ENCODE results near the gene PTS. TPM values are rescaled to one million over a fixed set of nuclear protein-coding genes. Genes with fewer than 3 reads are reported as not detected.

Gene PTS
- total RNA-seq, 1 donor from 2014 or later: 44.5 TPM

DNA sequence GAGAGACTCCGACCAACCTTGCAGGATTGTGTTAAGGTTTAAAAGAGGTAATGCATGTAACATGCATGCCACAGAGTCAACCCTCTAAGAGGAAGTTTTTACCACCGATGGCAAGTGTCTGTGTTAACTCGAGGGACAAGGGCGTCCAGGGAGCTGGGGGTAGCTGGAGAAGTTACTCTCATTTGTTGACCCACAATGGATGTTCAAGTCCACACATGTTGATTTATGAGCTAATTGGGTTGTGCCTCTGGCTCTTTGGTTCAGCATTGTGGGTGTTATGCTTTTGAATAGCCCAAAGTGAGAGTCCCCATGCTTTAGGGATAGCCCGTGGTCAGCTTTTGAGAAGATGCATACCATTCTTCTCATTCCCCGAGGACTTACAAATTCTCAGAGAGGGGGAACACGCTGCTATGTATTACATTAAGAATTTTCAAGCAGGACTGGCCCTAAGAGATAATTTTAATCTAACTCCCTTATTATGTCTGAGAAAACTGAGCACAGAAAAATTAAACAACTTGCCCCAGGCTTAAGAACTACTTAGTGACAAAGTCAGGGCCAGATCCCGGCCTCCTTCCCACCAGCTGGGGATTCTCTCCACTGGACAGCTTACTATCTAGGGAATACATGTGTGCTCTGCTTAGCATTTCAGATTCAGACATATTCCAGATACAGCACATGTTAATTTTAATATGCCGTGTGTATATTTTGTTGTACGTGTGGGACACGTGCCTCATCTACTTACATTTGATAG is 39.6 kb downstream of the PTS start:
- DNase-seq (ENCODE audit: low spot score): no peak

DNA sequence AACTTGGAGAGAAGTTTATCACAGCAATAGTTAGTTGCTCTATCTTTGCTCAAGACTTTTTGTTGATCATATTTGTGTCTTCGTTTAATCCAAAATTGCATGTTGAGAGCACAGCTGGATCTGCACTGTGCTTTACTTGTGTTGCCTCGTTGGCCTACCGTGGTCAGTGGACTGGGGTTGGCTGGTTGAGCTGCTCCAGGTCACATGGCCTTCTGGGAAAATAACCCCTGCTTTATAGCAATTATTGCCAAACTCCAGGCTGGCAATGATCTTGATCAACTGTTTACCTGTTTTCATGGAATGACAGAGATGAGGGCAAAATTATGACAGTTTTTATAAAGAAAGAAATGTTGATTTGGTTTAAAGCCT is 40.2 kb downstream of the PTS start:
- no peak for DNase-seq (ENCODE audit: low spot score)

DNA sequence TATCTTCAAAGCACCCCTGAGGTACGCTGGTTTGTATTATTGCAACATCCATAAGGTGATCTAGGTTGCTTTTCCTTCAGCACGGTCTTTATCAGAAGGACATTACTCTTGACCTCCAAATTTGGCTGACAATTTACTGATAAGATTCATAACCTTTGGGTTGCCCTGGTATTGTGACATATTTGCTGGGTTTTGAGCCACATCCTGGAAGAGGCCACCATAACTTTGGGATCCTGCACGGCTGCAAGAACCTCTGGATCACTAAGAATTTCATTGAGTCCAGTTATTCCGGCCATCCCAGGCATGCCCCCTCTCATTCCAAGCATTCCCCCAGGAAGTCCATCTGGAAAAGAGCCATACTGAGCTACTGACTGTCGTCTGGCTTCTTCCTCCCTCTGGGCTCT is 41.0 kb downstream of the PTS start:
- no peak for DNase-seq (ENCODE audit: low spot score)

DNA sequence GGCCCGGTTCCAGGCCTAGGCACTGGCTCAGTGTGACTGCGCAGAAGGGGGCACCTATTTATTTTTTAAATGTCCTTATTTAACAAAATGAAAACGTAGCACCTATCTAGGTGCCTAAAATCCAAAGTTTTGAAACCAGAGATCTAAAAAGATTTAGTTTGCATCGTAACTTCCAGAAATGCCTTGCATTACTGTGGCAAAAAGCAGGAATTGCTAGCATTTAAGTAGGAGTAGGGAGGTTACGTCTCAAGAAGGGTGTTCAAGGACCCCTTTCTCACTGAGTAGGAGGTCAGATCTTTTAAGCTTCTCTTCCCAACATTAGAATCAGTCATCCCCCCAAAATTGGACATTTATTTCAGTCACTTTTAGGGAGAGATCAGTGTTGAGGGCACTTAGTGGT is 42.2 kb downstream of the PTS start:
- no peak for DNase-seq (ENCODE audit: low spot score)

DNA sequence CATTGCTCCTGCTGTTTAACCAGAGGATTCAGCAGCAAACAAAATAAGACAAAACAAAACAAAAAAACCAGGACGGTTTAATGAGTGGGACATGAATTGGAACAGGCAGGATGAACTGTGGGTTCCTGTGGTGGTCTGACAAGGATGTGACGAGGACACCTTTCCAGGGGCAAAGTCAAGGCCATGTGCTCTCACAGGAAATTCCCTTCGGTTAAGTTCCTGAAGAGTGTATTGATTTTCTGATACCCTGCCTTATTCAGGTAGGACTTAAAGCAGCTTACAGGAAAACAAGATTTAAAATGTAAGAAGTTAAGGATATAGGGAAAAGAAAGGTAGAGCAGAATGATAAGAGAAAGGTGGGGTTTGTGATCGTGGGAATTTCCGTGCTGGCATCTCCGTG is 42.9 kb downstream of the PTS start:
- DNase-seq (ENCODE audit: low spot score): no peak

DNA sequence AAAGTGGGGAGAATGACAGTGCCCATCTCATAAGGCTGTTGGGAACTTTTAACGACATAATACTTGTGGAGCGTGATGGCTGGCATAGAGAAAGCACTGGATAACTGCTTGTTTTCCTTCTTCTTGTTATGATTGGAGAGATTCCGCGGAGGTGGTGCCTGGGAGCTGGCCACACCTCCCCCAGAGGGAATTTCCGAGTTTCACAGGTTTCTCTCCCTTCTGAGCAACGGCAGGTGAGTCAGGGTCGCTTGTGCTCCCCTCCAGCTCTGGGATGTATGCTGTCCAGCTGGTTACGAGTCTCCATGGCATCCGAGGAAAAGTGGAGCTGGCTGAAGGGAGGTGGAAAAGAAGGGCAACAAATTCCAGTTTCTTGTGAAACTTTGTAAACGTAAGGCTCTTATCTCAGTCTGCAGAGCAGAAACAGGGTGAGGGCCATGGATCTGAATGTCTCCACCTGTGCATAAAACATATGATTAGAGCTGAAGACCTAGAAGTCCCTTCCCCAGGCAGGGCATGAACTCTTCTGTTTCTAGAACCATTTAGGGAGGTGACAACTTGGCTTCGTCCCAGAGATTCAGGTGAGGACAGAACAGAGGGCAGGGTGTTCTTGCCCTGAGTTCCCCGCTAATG is 44.4 kb downstream of the PTS start:
- DNase-seq (ENCODE audit: low spot score): no peak

DNA sequence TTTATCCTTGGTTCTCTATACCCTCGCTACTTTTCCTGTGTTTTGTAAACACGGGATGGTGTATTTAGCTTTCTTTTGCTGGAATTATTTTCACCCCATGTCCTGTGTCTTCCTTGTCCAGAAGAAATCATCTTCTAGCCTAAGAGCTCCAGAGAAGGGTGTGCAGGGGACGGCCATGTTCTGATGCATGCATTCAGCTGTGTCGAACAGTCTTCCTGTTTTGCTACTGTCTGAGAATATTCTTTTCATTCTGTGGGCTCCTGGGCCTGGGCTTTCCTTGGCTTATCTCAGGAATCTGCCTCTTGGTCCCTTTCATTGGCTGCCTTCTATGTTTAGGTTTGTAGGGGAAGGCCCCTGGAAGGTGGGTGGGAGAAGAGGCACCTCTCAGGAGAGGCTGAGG is 45.0 kb downstream of the PTS start:
- no peak for DNase-seq (ENCODE audit: low spot score)

DNA sequence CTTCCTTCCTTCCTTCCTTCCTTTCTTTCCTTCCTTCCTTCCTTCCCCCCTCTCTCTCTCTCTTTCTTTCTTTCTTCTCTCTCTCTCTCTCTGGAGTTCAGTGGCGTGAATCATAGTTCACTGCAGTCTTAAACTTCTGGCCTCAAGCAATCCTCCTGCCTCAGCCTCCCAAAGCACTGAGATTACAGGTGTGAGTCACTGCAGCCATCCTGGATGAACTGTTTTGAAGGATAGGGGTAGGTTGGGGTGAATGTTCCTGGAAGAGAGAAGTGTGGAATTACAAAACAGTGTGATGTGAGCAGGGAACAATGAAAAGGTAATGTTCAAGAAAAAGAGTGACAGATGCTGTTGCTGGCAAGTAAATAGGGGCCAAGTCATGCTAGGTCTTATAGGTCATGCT is 46.8 kb downstream of the PTS start:
- DNase-seq (ENCODE audit: low spot score): no peak

DNA sequence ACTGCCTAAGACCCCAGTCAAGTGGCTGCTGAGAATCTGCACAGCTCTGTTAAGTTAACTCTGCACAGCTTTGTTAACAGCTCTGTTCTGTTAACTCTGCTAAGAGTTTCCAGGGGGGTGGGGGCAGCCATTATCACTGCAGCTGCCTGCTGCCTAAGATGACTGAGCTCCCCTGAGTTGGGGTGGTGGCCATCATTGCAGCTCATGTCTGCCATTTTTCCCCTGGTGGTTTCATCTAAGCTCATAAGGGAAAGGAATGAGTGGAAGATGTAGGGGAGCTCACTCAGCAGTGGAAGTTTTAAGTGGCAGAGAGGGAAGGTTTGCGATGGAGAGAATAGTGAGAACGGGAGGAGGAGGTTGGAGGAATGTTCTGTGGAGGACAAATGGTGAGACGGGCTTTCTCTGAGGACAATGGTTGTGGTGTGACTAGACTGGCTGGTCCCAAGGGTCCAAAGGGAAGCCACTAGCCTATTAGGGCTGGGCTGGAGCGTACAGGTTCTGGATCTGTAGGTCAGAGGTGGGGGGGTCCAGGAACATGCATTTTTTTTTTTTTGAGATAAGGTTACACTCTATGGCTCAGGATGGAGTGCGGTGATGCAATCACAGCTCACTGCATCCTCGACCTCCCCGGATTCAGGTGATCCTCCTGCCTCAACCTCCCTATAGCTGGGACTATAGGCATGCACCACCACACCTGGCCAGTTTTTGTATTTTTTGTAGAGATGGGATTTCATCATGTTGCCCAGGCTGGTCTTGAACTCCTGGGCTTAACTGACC is 48.0 kb downstream of the PTS start:
- DNase-seq (ENCODE audit: low spot score): no peak

DNA sequence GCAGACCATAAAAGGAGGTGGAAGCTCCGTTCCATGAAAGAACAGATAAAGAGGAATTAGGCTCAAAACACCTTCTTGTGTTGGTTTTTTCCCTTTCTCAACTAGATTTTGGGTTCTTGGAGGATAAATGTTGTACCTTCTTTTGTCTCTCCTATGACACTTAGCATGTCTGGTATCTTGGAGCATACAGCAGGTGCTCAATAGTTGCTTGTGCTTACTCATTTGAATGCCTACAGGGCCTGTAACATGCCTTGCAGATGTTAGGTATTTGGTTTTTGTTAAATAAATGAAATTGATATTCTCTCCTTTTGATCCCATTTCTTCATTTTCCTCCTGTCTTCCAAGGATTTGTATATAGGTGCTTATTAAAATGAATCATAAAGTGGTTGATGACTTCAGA is 50.8 kb downstream of the PTS start:
- no peak for DNase-seq (ENCODE audit: low spot score)

DNA sequence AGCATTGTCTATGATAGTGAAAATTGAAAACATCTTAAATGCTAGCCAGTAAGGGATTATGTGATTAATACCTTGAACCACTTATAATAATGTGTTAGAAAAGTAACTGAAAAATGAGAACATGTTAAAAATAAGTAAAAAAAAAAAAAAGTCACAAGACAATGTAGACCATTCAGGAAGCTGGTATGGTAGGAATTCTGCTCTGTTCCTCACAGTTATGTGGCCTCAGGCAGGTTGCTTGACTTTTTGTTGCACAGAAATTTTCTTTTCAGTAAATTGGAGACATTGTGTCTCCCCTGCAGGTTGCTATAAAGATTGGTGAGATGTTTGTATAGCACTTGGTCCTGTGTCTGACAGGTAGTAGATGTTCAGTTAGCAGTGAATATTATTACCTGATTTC is 51.7 kb downstream of the PTS start:
- DNase-seq (ENCODE audit: low spot score): no peak

DNA sequence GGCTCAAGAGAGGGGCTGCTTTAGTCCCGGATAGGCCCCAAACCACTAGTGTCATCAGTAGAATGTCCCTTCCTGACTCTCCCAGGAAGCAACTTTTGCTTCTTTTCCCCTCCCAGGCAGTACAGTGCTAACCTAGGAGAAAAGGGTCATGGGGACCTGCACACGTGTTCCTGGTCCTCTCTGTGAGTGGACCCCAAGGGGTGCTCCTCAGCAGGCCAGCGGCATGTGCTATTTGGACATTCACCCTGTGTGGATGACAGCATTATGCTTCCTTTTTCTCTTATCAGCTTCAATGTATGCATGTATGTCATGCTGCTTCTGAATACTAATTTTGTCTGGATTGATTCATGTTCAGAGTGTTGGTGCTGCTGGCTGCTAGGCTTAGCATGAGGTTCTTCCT is 52.6 kb downstream of the PTS start:
- no peak for DNase-seq (ENCODE audit: low spot score)

DNA sequence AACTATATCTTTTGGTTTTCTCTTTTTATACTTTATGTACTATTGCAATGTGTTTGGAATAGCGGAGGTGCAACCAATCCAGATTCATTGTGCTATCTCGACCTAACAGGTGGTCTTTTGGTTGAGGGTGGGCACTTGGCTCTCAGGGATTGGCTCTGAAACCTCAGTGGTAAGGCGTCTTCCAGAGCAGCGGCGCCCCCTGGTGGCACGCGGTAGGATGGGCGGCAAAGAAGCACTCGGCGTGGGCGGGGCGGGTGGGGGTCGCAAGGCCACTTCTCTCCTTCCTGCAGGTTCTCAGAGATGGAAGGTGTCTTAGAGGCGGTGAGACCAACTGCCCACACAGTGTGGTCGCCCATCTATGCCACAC is 53.7 kb downstream of the PTS start:
- peak; percentile 70 for DNase-seq (ENCODE audit: low spot score)

DNA sequence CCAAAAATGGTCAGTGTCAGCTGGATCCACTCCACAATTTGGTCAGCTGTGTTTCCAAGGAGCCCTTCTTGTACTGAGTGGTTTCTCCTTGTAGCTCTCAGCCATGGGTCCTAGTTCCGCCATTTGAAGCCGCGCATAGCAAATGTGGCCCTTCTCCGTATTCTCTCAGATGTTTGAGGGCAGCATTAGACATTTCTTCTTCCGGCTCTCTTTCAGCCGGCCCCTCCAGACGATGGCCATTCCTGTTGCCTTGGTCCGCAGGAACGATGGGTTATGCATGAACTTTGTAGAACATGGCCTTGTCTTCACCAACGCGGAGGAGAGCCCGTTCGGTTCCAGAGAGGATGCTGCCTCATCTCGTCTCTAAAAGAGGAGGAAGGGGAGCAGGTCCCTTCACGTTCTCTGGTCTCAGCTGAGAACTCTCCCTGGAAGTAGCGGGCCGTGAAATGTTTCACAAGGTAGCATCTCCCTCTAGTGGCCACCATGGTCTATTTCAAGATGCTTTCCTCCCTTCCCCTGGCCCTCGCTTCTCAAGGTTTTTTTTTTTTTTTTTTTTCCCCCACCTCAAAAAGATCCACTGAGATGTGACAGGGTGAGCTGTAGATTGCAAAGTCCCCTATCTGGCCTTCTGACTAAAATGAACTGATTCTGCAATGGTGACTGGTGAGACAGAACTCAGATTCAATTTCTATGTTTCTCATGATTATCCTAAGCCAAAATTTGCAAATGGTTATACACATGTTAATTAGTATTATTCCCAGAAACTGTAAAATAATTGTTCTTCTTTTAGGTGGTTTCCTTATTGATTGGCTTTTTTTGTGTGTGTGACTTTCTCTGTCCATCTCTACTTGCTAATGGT is 54.3 kb downstream of the PTS start:
- DNase-seq (ENCODE audit: low spot score): peak; percentile 81

DNA sequence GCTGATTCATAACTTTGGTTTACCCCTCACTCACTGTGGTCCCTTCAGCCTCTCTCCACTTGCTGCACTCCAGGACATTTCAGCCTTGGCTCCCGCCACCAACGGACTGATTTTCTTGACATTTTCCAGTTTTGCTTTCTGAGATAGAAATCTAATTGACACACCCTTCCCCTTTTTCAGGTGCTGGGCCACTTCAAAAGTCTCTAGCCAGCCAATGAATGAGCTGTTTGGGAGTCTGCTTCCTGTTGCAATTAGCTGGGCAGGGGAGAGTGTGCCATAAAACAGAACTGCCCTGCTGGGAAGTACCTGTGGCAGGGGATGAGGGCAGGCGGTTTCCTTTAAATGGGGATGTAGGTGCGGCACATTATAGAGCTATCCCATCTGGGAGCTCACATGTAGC is 55.5 kb downstream of the PTS start:
- DNase-seq (ENCODE audit: low spot score): no peak

Other genes with a start within 250 kb of the PTS start
- 35.6 TPM for gene DLAT, start 201.0 kb upstream of the PTS start, total RNA-seq
- gene PIH1D2, start 152.4 kb upstream of the PTS start, total RNA-seq: 3.4 TPM
- 16.4 TPM for gene NKAPD1, start 152.1 kb upstream of the PTS start, total RNA-seq
- gene TIMM8B, start 139.7 kb upstream of the PTS start, total RNA-seq: 54.8 TPM
- gene SDHD, start 139.6 kb upstream of the PTS start, total RNA-seq: 113 TPM
- gene IL18, start 62.3 kb upstream of the PTS start, total RNA-seq: 20.0 TPM
- gene TEX12, start 59.1 kb upstream of the PTS start, total RNA-seq: 0.68 TPM
- gene BCO2, start 50.9 kb upstream of the PTS start, total RNA-seq: 8.7 TPM
- not detected for gene PLET1, start 34.4 kb downstream of the PTS start, total RNA-seq